ENCODE data around the gene KNSTRN. TPM values are rescaled to one million over a fixed set of nuclear protein-coding genes. Genes with fewer than 3 reads are reported as not detected.

The KNSTRN gene
- polyA plus RNA-seq, 2 of the 4 experiments (the other 2 are of a cell fraction): 48.0 to 50.3 TPM

DNA sequence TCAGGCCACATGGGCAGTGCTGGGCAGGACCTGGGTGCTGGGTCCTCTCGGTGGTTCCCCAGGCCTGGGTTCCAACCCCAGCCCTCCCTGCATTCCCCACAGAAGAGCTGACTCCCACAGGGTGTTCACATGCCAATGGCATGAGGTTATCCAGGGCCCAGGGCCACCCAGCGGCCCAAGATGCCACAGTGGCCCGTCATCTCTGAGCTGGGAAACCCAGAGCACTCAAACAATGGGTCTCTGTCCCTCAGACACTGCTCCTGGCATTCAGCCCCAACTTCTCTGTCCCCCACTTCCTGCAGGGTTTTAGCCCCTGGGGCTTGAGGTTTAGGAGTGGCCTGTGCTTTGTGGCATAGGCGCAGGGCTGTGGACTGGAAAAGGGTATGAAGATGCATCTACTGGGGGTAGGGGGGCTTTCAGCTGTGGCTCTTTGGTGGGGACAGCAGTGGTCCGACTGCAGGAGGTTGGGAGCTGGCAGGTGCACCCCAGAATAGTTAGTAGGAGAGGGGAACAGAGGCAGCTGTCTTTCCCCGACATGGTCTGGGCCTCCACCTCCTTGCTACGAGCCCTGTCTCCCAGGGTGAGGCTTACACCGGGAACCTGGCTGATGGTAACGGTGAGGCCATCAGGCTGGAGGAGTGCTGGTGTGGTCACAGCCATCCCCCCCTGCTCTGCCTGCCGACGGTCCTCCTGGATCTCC lies 43.5 kb upstream of the KNSTRN start:
- DNase-seq (ENCODE audit: low read depth in 1 of 2, low spot score in 1 of 2): peak; percentile 67 to 73
- Histone ChIP-seq H3K4me2 (peak overlapping the region; percentile 79), H3K4me3 (peak overlapping the region; percentile 47), H3K27ac (peak overlapping the region; percentile 94 to 96), H3K4me1 (peaks cover 46% of the 10 kb centered on the region), H3K9me3 (no peaks in the 10 kb centered on the region)
- peak; percentile 62 to 70 for ATAC-seq
- CTCF ChIA-PET: interaction anchor here (0.7 to 10.2 kb wide), 20 partner anchors 8 to 86 kb away, joined by 3 to 139 read pairs (median 6); partner anchors contain the start of genes INAFM2, KNSTRN and PHGR1
- no peak for FAIRE-seq
- TF ChIP-seq CEBPB (IDR thresholded peaks at IDR 0.05) (no peak), ZNF302 (CRISPR knock-in tag; IDR thresholded peaks at IDR 0.05) (no peak), SMC3 (IDR thresholded peaks at IDR 0.05) (no peak), RFX5 (IDR thresholded peaks at IDR 0.05) (no peak), NPAS2 (CRISPR knock-in tag; IDR thresholded peaks at IDR 0.05; ENCODE audit: borderline replicate concordance) (no peak), HOXB5 (CRISPR knock-in tag; IDR thresholded peaks at IDR 0.05) (no peak)
- TF ChIP-seq, protein P1, sequence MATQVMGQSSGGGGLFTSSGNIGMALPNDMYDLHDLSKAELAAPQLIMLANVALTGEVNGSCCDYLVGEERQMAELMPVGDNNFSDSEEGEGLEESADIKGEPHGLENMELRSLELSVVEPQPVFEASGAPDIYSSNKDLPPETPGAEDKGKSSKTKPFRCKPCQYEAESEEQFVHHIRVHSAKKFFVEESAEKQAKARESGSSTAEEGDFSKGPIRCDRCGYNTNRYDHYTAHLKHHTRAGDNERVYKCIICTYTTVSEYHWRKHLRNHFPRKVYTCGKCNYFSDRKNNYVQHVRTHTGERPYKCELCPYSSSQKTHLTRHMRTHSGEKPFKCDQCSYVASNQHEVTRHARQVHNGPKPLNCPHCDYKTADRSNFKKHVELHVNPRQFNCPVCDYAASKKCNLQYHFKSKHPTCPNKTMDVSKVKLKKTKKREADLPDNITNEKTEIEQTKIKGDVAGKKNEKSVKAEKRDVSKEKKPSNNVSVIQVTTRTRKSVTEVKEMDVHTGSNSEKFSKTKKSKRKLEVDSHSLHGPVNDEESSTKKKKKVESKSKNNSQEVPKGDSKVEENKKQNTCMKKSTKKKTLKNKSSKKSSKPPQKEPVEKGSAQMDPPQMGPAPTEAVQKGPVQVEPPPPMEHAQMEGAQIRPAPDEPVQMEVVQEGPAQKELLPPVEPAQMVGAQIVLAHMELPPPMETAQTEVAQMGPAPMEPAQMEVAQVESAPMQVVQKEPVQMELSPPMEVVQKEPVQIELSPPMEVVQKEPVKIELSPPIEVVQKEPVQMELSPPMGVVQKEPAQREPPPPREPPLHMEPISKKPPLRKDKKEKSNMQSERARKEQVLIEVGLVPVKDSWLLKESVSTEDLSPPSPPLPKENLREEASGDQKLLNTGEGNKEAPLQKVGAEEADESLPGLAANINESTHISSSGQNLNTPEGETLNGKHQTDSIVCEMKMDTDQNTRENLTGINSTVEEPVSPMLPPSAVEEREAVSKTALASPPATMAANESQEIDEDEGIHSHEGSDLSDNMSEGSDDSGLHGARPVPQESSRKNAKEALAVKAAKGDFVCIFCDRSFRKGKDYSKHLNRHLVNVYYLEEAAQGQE (IDR thresholded peaks at IDR 0.05): no peak
- 5% methylated on average over 3 of the region's 11 CpGs for WGBS (ENCODE audit: missing lambda C conversion rate)
- POLR2A ChIA-PET: interaction anchor here (0.5 to 1.9 kb wide), 4 partner anchors 11 to 67 kb away, joined by 3 to 8 read pairs (median 3); no protein-coding TSS in a partner anchor

GRCh38 chr15:40339621-40339945 lies 42.9 kb upstream of the KNSTRN start:
- DNase-seq (ENCODE audit: low read depth in 1 of 2, low spot score in 1 of 2) (peak in 1 of 2 experiments; percentile 14), ATAC-seq (peak in 1 of 2 experiments; percentile 17; a peak in 3 of 6 replicates), FAIRE-seq (no peak)
- ChIA-PET POLR2A (interaction anchor here (0.5 to 1.8 kb wide), 2 partner anchors 11 to 67 kb away, joined by 3 to 20 read pairs; no protein-coding TSS in a partner anchor), CTCF (interaction anchor here (0.7 to 10.2 kb wide), 14 partner anchors 12 to 82 kb away, joined by 3 to 139 read pairs (median 12); partner anchors contain the start of genes INAFM2, KNSTRN and PHGR1)
- peak overlapping the region; percentile 79 for H3K4me2 ChIP-seq
- WGBS (ENCODE audit: missing lambda C conversion rate): no CpG with 5 or more reads among the region's 7 CpGs
- peak overlapping the region; percentile 94 to 96 for H3K27ac ChIP-seq
- peaks cover 50% of the 10 kb centered on the region for H3K4me1 ChIP-seq
- TF ChIP-seq ZSCAN20 (CRISPR knock-in tag; IDR thresholded peaks at IDR 0.05) (no peak), SMC3 (IDR thresholded peaks at IDR 0.05) (0 out of 3 replicates have a peak, but pooled peaks have one; percentile 15), RFX5 (IDR thresholded peaks at IDR 0.05) (no peak), CEBPB (IDR thresholded peaks at IDR 0.05) (no peak), HDAC2 (IDR thresholded peaks at IDR 0.05) (no peak), RAD21 (conservative IDR thresholded peaks at IDR 0.05 in 1 of 2, IDR thresholded peaks at IDR 0.05 in 1 of 2) (peak in 1 of 2 experiments; percentile 31; a peak in 2 of 5 replicates), TP53 (CRISPR knock-in tag; IDR thresholded peaks at IDR 0.05) (no peak)
- TF ChIP-seq, protein P2, sequence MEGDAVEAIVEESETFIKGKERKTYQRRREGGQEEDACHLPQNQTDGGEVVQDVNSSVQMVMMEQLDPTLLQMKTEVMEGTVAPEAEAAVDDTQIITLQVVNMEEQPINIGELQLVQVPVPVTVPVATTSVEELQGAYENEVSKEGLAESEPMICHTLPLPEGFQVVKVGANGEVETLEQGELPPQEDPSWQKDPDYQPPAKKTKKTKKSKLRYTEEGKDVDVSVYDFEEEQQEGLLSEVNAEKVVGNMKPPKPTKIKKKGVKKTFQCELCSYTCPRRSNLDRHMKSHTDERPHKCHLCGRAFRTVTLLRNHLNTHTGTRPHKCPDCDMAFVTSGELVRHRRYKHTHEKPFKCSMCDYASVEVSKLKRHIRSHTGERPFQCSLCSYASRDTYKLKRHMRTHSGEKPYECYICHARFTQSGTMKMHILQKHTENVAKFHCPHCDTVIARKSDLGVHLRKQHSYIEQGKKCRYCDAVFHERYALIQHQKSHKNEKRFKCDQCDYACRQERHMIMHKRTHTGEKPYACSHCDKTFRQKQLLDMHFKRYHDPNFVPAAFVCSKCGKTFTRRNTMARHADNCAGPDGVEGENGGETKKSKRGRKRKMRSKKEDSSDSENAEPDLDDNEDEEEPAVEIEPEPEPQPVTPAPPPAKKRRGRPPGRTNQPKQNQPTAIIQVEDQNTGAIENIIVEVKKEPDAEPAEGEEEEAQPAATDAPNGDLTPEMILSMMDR (IDR thresholded peaks at IDR 0.05): peak; percentile 20; the same call in 1 of the 3 replicates
- H3K9me3 ChIP-seq: no peaks in the 10 kb centered on the region
- peak overlapping the region; percentile 47 for H3K4me3 ChIP-seq

DNA sequence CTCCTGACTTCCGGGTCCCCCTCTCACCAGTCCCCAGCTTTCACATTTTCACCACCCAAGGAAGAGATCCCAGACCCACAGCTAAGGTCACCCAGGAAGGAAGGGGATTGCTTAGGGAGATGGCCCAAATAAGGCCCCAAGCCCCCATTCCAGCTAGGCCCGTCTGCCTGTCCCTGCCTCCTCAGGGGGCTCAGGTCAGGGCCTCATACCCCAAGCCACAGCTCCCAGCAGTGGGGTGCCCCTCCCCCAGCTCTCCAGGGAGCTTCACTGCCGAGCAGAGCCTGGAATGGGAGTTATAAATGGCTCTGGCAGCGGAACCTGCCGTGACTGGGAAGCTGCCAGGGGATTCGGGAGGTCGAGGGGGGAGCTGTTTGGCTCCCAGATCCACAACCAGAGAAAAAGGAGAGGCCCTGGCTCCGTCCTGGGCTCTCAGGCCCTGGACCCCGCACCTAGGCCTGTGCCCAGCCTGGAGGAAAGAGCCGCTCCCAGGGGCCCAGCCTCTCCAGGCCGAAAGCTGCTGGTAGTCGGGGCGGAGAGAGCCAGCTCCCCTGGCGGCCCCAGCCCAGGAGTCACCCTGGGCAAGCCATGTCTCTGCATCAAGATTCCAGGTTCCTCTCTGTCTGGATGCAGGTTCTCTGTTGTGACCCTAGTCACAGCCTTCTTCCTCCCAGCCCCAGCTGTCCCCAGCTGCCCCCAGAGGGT lies 42.3 kb upstream of the KNSTRN start:
- FAIRE-seq (no peak), ATAC-seq (peak; percentile 47 to 56), DNase-seq (ENCODE audit: low read depth in 1 of 2, low spot score in 1 of 2) (peak in 1 of 2 experiments; percentile 13)
- Histone ChIP-seq H3K4me3 (peak overlapping the region; percentile 47), H3K4me2 (peak overlapping the region; percentile 79), H3K9me3 (no peaks in the 10 kb centered on the region), H3K27ac (peak overlapping the region; percentile 94 to 96), H3K4me1 (peaks cover 53% of the 10 kb centered on the region)
- ChIA-PET POLR2A (interaction anchor here (0.5 to 1.8 kb wide), 3 partner anchors 12 to 66 kb away, joined by 3 to 20 read pairs (median 5); partner anchors contain the start of gene INAFM2), CTCF (interaction anchor here (0.8 to 10.2 kb wide), 12 partner anchors 12 to 82 kb away, joined by 3 to 139 read pairs (median 8); partner anchors contain the start of genes INAFM2, KNSTRN and PHGR1)
- 8% methylated on average over 4 of the region's 14 CpGs for WGBS (ENCODE audit: missing lambda C conversion rate)
- 0 out of 5 replicates have a peak, but pooled peaks of 1 of the 2 experiments have one; percentile 33 for TF ChIP-seq JUN (IDR thresholded peaks at IDR 0.05)
- no peak for TF ChIP-seq MYC (IDR thresholded peaks at IDR 0.05; ENCODE audit: borderline replicate concordance, low read length)
- TF ChIP-seq, protein P2 (IDR thresholded peaks at IDR 0.05): no peak
- TF ChIP-seq HOXB5 (CRISPR knock-in tag; IDR thresholded peaks at IDR 0.05): no peak
- no peak for TF ChIP-seq CEBPB (IDR thresholded peaks at IDR 0.05)
- no peak for TF ChIP-seq POLR2AphosphoS2 (conservative IDR thresholded peaks at IDR 0.05; ENCODE audit: low read length)

All from A549 (cell line).